Subcutaneous adipose tissue (tissue), 4 donors: ENCODE measurements around the gene ABCA12. TPM values are rescaled to one million over a fixed set of nuclear protein-coding genes. Genes with fewer than 3 reads are reported as not detected.

Experiments
- total RNA-seq, 4 donors: library from RNA; depleted of rRNA; stranded (reverse); fragments of >200 nt; gene quantifications; one replicate each; pipeline ENCODE4 v1.1.0, GENCODE V29; 2016
- TF ChIP-seq, protein P1 (sequence below): fragments of 450-650 bp; IDR thresholded peaks from one replicate; pipeline ENCODE4 v1.5.1; 2016; ENCODE audit warnings: low read depth, mild to moderate bottlenecking, control low read depth, antibody characterized with exemption, moderate library complexity

Gene ABCA12
- not detected for total RNA-seq

- TF ChIP-seq, protein P1, sequence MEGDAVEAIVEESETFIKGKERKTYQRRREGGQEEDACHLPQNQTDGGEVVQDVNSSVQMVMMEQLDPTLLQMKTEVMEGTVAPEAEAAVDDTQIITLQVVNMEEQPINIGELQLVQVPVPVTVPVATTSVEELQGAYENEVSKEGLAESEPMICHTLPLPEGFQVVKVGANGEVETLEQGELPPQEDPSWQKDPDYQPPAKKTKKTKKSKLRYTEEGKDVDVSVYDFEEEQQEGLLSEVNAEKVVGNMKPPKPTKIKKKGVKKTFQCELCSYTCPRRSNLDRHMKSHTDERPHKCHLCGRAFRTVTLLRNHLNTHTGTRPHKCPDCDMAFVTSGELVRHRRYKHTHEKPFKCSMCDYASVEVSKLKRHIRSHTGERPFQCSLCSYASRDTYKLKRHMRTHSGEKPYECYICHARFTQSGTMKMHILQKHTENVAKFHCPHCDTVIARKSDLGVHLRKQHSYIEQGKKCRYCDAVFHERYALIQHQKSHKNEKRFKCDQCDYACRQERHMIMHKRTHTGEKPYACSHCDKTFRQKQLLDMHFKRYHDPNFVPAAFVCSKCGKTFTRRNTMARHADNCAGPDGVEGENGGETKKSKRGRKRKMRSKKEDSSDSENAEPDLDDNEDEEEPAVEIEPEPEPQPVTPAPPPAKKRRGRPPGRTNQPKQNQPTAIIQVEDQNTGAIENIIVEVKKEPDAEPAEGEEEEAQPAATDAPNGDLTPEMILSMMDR: no peak
These were observed at the start of gene ABCA12 for GRCh38 chr2:215138479-215138878. ABCA12 (minus strand) TSS chr2:215138626; CDS start chr2:215138208, 418 bp downstream.

- TF ChIP-seq, protein P1: no peak
These were observed 49.7 kb upstream of the ABCA12 start for GRCh38 chr2:215188078-215188477.

DNA sequence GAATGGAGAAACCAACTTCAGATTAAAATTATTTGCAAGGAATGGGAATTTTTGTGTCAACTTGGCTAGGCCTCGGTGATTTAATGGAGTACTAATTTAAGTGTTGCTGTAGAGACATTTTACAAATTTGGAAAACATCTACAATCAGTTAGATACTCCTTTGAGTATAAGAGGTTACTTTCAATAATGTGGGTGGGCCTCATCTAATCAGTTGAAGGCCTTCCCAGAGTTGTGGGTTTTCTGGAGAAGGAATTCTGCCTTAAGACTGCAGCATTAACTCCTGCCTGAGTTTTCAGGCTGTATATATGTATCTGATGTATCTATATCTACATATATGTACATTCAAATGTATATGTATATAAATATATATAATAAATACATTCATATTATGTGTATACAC, 47.6 kb upstream of the ABCA12 start:
- TF ChIP-seq, protein P1: no peak

DNA sequence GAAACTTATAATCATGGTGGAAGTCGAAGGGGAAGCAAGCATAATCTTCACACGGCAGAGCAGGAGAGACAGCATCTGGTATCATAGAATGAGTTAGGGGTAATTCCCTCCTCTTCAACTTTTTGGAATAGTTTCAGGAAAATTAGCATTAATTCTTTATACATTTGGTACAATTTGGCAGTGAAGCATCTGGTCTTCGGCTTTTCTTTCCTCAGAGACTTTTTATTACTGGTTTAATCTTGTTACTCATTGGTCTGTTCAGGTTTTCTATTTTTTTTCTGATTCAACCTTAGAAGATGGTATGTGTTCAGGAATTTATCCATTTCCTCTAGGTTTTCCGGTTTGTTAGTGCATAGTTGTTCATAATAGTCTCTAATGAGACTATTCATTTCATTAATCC, 39.7 kb upstream of the ABCA12 start:
- TF ChIP-seq, protein P1: no peak

GRCh38 chr2:215171796-215172195, 33.4 kb upstream of the ABCA12 start:
- TF ChIP-seq, protein P1: no peak

DNA sequence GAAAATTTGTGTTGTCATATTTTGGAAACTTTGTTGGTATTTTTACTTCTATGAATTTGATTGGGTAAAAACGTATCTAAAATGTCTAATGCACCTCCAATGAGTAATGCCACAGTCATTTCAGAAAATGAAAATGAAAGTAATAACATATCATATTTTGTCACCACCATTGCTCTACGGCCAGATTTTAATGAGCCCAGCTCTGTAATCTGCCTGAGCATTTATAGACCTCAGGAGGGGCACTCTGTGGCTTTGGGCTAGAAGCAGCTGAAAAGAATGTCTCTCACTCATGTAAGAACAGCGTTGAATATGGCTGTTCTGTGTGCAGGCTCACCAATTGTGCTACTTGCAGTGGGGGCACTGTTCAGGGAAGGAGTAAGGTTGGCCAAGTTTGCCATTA, 32.7 kb upstream of the ABCA12 start:
- TF ChIP-seq, protein P1: no peak

- TF ChIP-seq, protein P1: no peak
These were observed 22.9 kb upstream of the ABCA12 start for GRCh38 chr2:215161301-215161829.
